A172 (cell line): ENCODE results near the gene FAF2. TPM values are rescaled to one million over a fixed set of nuclear protein-coding genes. Genes with fewer than 3 reads are reported as not detected.
"Not testable (repeated sequence)": the region's sequence is repeated elsewhere in the genome, so short reads cannot be mapped to it uniquely, and the experiment has no call there.

Experiments
- DNase-seq: peaks from one replicate; pipeline ENCODE4 v3.0.0-alpha.2; 2015; ENCODE audit warnings: low spot score
- total RNA-seq: library from RNA; depleted of rRNA; stranded (reverse); fragments of >200 nt; shearing (Covaris generic); gene quantifications from 2 replicates; pipeline ENCODE4 v1.2.3, GENCODE V29; 2014; rRNA removed

The FAF2 gene
- total RNA-seq: 57.3 and 59.7 TPM in 2 replicates

- peak; percentile 98 for DNase-seq
Observed at GRCh38 chr5:176447978-176448608, at the start of gene FAF2. Gene FAF2, plus strand, starts transcription at chr5:176448385. Its CDS starts 23 bp downstream, at chr5:176448408.

GRCh38 chr5:176400382-176401156 lies 47.6 kb upstream of the FAF2 start:
- peak; percentile 66 for DNase-seq

- DNase-seq: no peak
Observed at GRCh38 chr5:176401281-176402205, 46.6 kb upstream of the FAF2 start.

GRCh38 chr5:176405656-176406435 lies 42.3 kb upstream of the FAF2 start:
- no peak for DNase-seq

- DNase-seq: no peak
Observed at GRCh38 chr5:176406436-176407052, 41.6 kb upstream of the FAF2 start.

GRCh38 chr5:176407456-176408251 lies 40.5 kb upstream of the FAF2 start:
- DNase-seq: no peak

GRCh38 chr5:176408252-176408573 lies 40.0 kb upstream of the FAF2 start:
- not testable (repeated sequence) for DNase-seq

- DNase-seq: no peak
Observed at GRCh38 chr5:176408590-176408989, 39.6 kb upstream of the FAF2 start.

- no peak for DNase-seq
Observed at GRCh38 chr5:176409765-176410164, 38.4 kb upstream of the FAF2 start.

- DNase-seq: peak; percentile 22
Observed at GRCh38 chr5:176410486-176411180, 37.6 kb upstream of the FAF2 start.

GRCh38 chr5:176412517-176413254 lies 35.5 kb upstream of the FAF2 start:
- no peak for DNase-seq

GRCh38 chr5:176413255-176413565 lies 35.0 kb upstream of the FAF2 start:
- no peak for DNase-seq

GRCh38 chr5:176413709-176414191 lies 34.4 kb upstream of the FAF2 start:
- no peak for DNase-seq

- no peak for DNase-seq
Observed at GRCh38 chr5:176414704-176415103, 33.5 kb upstream of the FAF2 start.

GRCh38 chr5:176415240-176415951 lies 32.8 kb upstream of the FAF2 start:
- no peak for DNase-seq

- DNase-seq: peak; percentile 72
Observed at GRCh38 chr5:176415952-176416924, 31.9 kb upstream of the FAF2 start, which contains the start of gene CLTB. Gene CLTB, minus strand, starts transcription at chr5:176416539. Its CDS starts 176 bp downstream, at chr5:176416363.

- DNase-seq: no peak
Observed at GRCh38 chr5:176416965-176417364, 31.2 kb upstream of the FAF2 start.
